22Rv1 (cell line): Measurements from ENCODE around the gene GGTLC2.
"Not testable (repeated sequence)": the region's sequence is repeated elsewhere in the genome, so short reads cannot be mapped to it uniquely, and the experiment has no call there.

Source experiments
- CTCF ChIP-seq: fragments of 450-650 bp; IDR thresholded peaks from 2 replicates; pipeline ENCODE4 v1.5.1; 2017; ENCODE audit warnings: mild to moderate bottlenecking
- ZFX ChIP-seq: fragments of 450-650 bp; IDR thresholded peaks from 2 replicates; pipeline ENCODE4 v1.6.1; 2017; ENCODE audit warnings: antibody characterized with exemption, borderline replicate concordance

GRCh38 chr22:22652102-22652501 lies 7.7 kb downstream of the GGTLC2 start:
- not testable (repeated sequence) for TF ChIP-seq CTCF, ZFX
